T-helper 17 cell (primary cell): Measurements from ENCODE around the gene ADGRG3. TPM values are rescaled to one million over a fixed set of nuclear protein-coding genes. Genes with fewer than 3 reads are reported as not detected.

Experiments used
- ATAC-seq: fragments of 150-1000 bp; cut with Tn5 transposase; 2 replicates; pipeline ENCODE4 v1.10.0; 2021; ENCODE audit warnings: mild to moderate bottlenecking, moderate library complexity
- DNase-seq, 3 donors: peaks; one replicate each; pipeline versions ENCODE4 v3.0.0 to v3.0.0-alpha.2; 2020 to 2021
- H3K9me3 ChIP-seq: one replicate; pipeline ENCODE4 v1.7.0; 2013; ENCODE audit warnings: low read length, mild to moderate bottlenecking; ENCODE audit not compliant: control insufficient read depth, poor library complexity, severe bottlenecking
- H3K27ac Mint-ChIP-seq: one replicate; pipeline ENCODE4 v1.8.0; 2022; ENCODE audit warnings: mild to moderate bottlenecking, moderate library complexity, mixed read lengths
- H3K27me3 Mint-ChIP-seq: one replicate; pipeline ENCODE4 v1.8.0; 2022; ENCODE audit warnings: mixed read lengths
- H3K36me3 Mint-ChIP-seq: one replicate; pipeline ENCODE4 v1.8.0; 2022; ENCODE audit warnings: low read depth, mixed read lengths
- H3K4me1 Mint-ChIP-seq: one replicate; pipeline ENCODE4 v1.8.0; 2022; ENCODE audit warnings: mild to moderate bottlenecking, mixed read lengths
- H3K4me3 Mint-ChIP-seq: one replicate; pipeline ENCODE4 v1.8.0; 2022; ENCODE audit warnings: mild to moderate bottlenecking, moderate library complexity, mixed read lengths
- total RNA-seq, 4 donors: library from RNA in 2 of 4; stranded (reverse) in 2 of 4; gene quantifications; one replicate each; pipeline ENCODE4 v1.2.3 and lab custom pipeline; 2022 to 2026

The ADGRG3 gene
- total RNA-seq, 2 donors from 2014 or later = 0.75 to 0.99 TPM

GRCh38 chr16:57657228-57657627, 10.9 kb upstream of the ADGRG3 start:
- Mint-ChIP-seq H3K27me3 (no peaks in the 10 kb centered on the region), H3K36me3 (no peaks in the 10 kb centered on the region)
- ATAC-seq = no peak

GRCh38 chr16:57658130-57658877, 9.8 kb upstream of the ADGRG3 start:
- no peak for ATAC-seq
- Mint-ChIP-seq H3K27me3 (no peaks in the 10 kb centered on the region), H3K4me1 (peaks cover 19% of the 10 kb centered on the region), H3K36me3 (no peaks in the 10 kb centered on the region), H3K27ac (no peak overlapping the region), H3K4me3 (no peak overlapping the region)
- no peaks in the 10 kb centered on the region for H3K9me3 ChIP-seq
- no peak for DNase-seq

More at GRCh38 chr16:57657228-57657627, 10.9 kb upstream of the ADGRG3 start:
- Mint-ChIP-seq H3K4me1 (peaks cover 18% of the 10 kb centered on the region), H3K4me3 (no peak overlapping the region), H3K27ac (peak overlapping the region; percentile 72)
- H3K9me3 ChIP-seq = no peaks in the 10 kb centered on the region
- DNase-seq = no peak

DNA sequence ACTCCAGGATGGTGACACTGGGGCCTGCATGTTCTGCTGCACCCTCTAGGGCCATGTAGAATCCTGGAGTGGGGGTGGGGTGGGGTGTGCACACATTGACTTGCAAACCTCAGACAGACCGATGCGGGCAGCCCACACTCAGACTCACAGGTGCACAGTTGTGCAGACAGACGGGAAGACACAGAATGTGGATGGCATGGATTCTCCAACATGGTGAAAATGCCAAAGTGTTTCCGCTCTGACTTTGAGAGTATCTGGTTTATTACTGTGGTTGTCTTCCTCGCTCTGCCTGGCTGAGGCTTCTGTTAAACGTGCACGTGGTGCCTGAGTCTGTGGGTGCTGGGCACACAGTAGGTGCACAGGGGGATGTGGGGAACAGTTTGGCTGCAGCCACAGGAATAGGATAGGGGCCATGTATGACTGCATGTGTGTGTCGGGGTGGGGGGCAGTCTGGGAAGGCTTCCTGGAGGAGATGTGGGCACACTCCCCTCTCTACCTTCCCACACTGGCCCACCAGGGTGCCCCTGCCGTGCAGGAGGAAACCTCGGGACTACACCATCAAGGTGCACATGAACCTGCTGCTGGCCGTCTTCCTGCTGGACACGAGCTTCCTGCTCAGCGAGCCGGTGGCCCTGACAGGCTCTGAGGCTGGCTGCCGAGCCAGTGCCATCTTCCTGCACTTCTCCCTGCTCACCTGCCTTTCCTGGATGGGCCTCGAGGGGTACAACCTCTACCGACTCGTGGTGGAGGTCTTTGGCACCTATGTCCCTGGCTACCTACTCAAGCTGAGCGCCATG, 9.0 kb upstream of the ADGRG3 start:
- H3K4me1 Mint-ChIP-seq = peaks cover 14% of the 10 kb centered on the region
- ATAC-seq = no peak
- no peak overlapping the region for H3K4me3 Mint-ChIP-seq
- no peaks in the 10 kb centered on the region for H3K36me3 Mint-ChIP-seq
- no peaks in the 10 kb centered on the region for H3K27me3 Mint-ChIP-seq
- H3K9me3 ChIP-seq = no peaks in the 10 kb centered on the region
- no peak overlapping the region for H3K27ac Mint-ChIP-seq
- no peak for DNase-seq

- Mint-ChIP-seq H3K4me3 (no peak overlapping the region), H3K27ac (no peak overlapping the region), H3K36me3 (no peaks in the 10 kb centered on the region), H3K27me3 (no peaks in the 10 kb centered on the region), H3K4me1 (peaks cover 14% of the 10 kb centered on the region)
- ATAC-seq = no peak
- H3K9me3 ChIP-seq = no peaks in the 10 kb centered on the region
- DNase-seq = no peak
These were observed 7.2 kb upstream of the ADGRG3 start for GRCh38 chr16:57660715-57661463.

- DNase-seq (no peak), ATAC-seq (no peak)
- no peak overlapping the region for H3K4me3 Mint-ChIP-seq
- no peaks in the 10 kb centered on the region for H3K36me3 Mint-ChIP-seq
- H3K27ac Mint-ChIP-seq = no peak overlapping the region
- H3K9me3 ChIP-seq = no peaks in the 10 kb centered on the region
- H3K27me3 Mint-ChIP-seq = no peaks in the 10 kb centered on the region
- peaks cover 10% of the 10 kb centered on the region for H3K4me1 Mint-ChIP-seq
These were observed 6.6 kb upstream of the ADGRG3 start for GRCh38 chr16:57661510-57661909.

- peaks cover 10% of the 10 kb centered on the region for H3K4me1 Mint-ChIP-seq
- H3K36me3 Mint-ChIP-seq = no peaks in the 10 kb centered on the region
These were observed 5.9 kb upstream of the ADGRG3 start for GRCh38 chr16:57661936-57662906.

DNA sequence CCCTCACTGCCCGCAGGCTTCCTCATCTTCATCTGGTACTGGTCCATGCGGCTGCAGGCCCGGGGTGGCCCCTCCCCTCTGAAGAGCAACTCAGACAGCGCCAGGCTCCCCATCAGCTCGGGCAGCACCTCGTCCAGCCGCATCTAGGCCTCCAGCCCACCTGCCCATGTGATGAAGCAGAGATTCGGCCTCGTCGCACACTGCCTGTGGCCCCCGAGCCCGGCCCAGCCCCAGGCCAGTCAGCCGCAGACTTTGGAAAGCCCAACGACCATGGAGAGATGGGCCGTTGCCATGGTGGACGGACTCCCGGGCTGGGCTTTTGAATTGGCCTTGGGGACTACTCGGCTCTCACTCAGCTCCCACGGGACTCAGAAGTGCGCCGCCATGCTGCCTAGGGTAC, 4.7 kb upstream of the ADGRG3 start:
- Mint-ChIP-seq H3K27ac (no peak overlapping the region), H3K27me3 (no peaks in the 10 kb centered on the region), H3K4me3 (no peak overlapping the region), H3K4me1 (peaks cover 3% of the 10 kb centered on the region), H3K36me3 (no peaks in the 10 kb centered on the region)
- no peaks in the 10 kb centered on the region for H3K9me3 ChIP-seq
- no peak for ATAC-seq
- DNase-seq = no peak

More at GRCh38 chr16:57661936-57662906, 5.9 kb upstream of the ADGRG3 start:
- no peak for DNase-seq
- H3K9me3 ChIP-seq = no peaks in the 10 kb centered on the region
- no peak for ATAC-seq
- H3K27ac Mint-ChIP-seq = no peak overlapping the region
- no peak overlapping the region for H3K4me3 Mint-ChIP-seq
- H3K27me3 Mint-ChIP-seq = no peaks in the 10 kb centered on the region

- no peaks in the 10 kb centered on the region for H3K9me3 ChIP-seq
- no peak for DNase-seq
- ATAC-seq = no peak
- Mint-ChIP-seq H3K4me3 (no peak overlapping the region), H3K27me3 (peaks cover 4% of the 10 kb centered on the region), H3K4me1 (peaks cover 4% of the 10 kb centered on the region), H3K36me3 (no peaks in the 10 kb centered on the region), H3K27ac (no peak overlapping the region)
These were observed 4.0 kb upstream of the ADGRG3 start for GRCh38 chr16:57663917-57664661.

DNA sequence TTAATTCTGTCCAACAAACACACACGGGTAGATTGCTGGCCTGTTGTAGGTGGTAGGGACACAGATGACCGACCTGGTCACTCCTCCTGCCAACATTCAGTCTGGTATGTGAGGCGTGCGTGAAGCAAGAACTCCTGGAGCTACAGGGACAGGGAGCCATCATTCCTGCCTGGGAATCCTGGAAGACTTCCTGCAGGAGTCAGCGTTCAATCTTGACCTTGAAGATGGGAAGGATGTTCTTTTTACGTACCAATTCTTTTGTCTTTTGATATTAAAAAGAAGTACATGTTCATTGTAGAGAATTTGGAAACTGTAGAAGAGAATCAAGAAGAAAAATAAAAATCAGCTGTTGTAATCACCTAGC, 3.5 kb upstream of the ADGRG3 start:
- no peak overlapping the region for H3K4me3 Mint-ChIP-seq
- H3K36me3 Mint-ChIP-seq = no peaks in the 10 kb centered on the region
- peaks cover 9% of the 10 kb centered on the region for H3K27me3 Mint-ChIP-seq
- ATAC-seq = no peak
- no peak for DNase-seq
- H3K9me3 ChIP-seq = no peaks in the 10 kb centered on the region
- H3K4me1 Mint-ChIP-seq = peaks cover 5% of the 10 kb centered on the region
- no peak overlapping the region for H3K27ac Mint-ChIP-seq

GRCh38 chr16:57665541-57665940, 2.6 kb upstream of the ADGRG3 start:
- no peak for DNase-seq
- Mint-ChIP-seq H3K4me1 (peaks cover 5% of the 10 kb centered on the region), H3K36me3 (peaks cover 2% of the 10 kb centered on the region), H3K27ac (no peak overlapping the region), H3K4me3 (no peak overlapping the region), H3K27me3 (peaks cover 13% of the 10 kb centered on the region)
- ATAC-seq = no peak
- H3K9me3 ChIP-seq = no peaks in the 10 kb centered on the region

- H3K4me1 Mint-ChIP-seq = peaks cover 5% of the 10 kb centered on the region
- H3K4me3 Mint-ChIP-seq = no peak overlapping the region
- peaks cover 22% of the 10 kb centered on the region for H3K27me3 Mint-ChIP-seq
- ATAC-seq (no peak), DNase-seq (no peak)
- peaks cover 2% of the 10 kb centered on the region for H3K36me3 Mint-ChIP-seq
- H3K9me3 ChIP-seq = no peaks in the 10 kb centered on the region
- H3K27ac Mint-ChIP-seq = no peak overlapping the region
These were observed 1.6 kb upstream of the ADGRG3 start for GRCh38 chr16:57666353-57667047.
